ENCODE measurements around the gene IGSF21. TPM values are rescaled to one million over a fixed set of nuclear protein-coding genes. Genes with fewer than 3 reads are reported as not detected.
A peak's percentile ranks its signal among the peaks of the same experiment; 100 is the strongest.

The IGSF21 gene
- total and polyA plus RNA-seq, 2 of the 8 experiments (the other 6 are each of a cell fraction or from before 2014, with no cell fraction given) = 22.5 to 28.5 TPM

DNA sequence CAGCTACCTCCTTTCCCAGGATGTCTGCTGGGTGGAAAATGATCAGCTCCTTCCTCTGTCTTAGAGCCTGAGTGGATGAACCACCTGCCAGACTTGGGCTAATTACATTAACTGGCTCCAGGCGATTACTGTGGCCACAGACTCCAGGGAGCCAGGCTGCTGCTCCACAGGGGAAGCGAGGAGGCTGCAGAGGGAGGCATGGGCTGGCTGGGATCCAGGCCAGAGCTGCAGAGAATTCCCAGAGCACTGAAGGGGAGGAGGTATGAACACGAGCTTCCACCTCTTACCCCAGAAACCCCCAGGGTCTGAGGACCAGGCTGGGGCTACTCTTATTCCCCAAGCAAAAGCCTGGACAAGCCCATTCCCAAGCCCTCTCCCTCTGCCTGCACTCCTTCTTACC is 237.2 kb downstream of the IGSF21 start:
- 70% methylated on average over 3 of the region's 3 CpGs; no CpG with 5 or more reads in 1 of the 2 experiments for WGBS, 2 experiments (ENCODE audit: extremely low coverage in 1 of 2, insufficient coverage in 1 of 2, insufficient read length in 1 of 2, insufficient replicate concordance in 2 of 2, low coverage in 1 of 2, low lambda C conversion rate in 2 of 2, missing lambda C conversion rate in 1 of 2)
- DNase-seq (ENCODE audit: low read depth in 1 of 2, low spot score in 2 of 2) (no peak), FAIRE-seq (no peak)
- Histone ChIP-seq H3K4me1 (replicated peaks in 1 of 4; ENCODE audit: control insufficient read depth in 3 of 4, insufficient read depth in 4 of 4, low read length in 3 of 4) (peaks cover 0 to 4% (median 3%) of the 10 kb centered on the region in 4 experiments; a peak in 2 of 7 replicates), H2AK5ac (ENCODE audit: low read depth, low read length) (no peak overlapping the region), H3K27me3 (replicated peaks in 1 of 4; ENCODE audit: control insufficient read depth in 3 of 4, extremely low read depth in 1 of 4, insufficient read depth in 3 of 4, low read length in 3 of 4) (peaks cover 0 to 2% (median 0%) of the 10 kb centered on the region in 4 experiments; a peak in 2 of 7 replicates), H3K4ac (replicated peaks; ENCODE audit: insufficient read length, low read depth, low read length) (no peak overlapping the region), H3K4me3 (ENCODE audit: extremely low read depth in 1 of 4, insufficient read depth in 2 of 4, low read depth in 3 of 4, low read length in 4 of 4) (no peak overlapping the region), H2AFZ (ENCODE audit: low read length) (no peak overlapping the region), H2BK120ac (replicated peaks; ENCODE audit: low read depth, low read length) (no peak overlapping the region), H2BK20ac (ENCODE audit: low read length) (no peak overlapping the region), H3K14ac (ENCODE audit: insufficient read length) (no peak overlapping the region), H4K5ac (ENCODE audit: insufficient read length, low read depth, low read length) (no peak overlapping the region), H3K9me3 (ENCODE audit: insufficient read depth in 2 of 2, low read depth in 1 of 2, low read length in 1 of 2) (no peaks in the 10 kb centered on the region), H3K4me2 (ENCODE audit: insufficient read depth in 1 of 2, low read depth in 2 of 2, low read length in 2 of 2) (no peak overlapping the region), H4K20me1 (replicated peaks in 1 of 2; ENCODE audit: control insufficient read depth in 1 of 2, insufficient read depth in 2 of 2, low read length in 2 of 2) (no peaks in the 10 kb centered on the region), H3K79me1 (ENCODE audit: low read depth, low read length) (no peaks in the 10 kb centered on the region), H3K18ac (ENCODE audit: extremely low read depth, low read length) (no peak overlapping the region), H4K91ac (replicated peaks; ENCODE audit: insufficient read length, low read length) (no peak overlapping the region), H3K23ac (ENCODE audit: insufficient read length) (no peak overlapping the region), H2BK5ac (ENCODE audit: low read depth, low read length) (no peak overlapping the region), H3K27ac (ENCODE audit: low read depth, low read length) (no peak overlapping the region), H2BK12ac (ENCODE audit: low read depth, low read length) (no peak overlapping the region), H3K56ac (replicated peaks; ENCODE audit: insufficient read length, low read depth, low read length) (no peak overlapping the region), H3K36me3 (ENCODE audit: control insufficient read depth in 2 of 4, insufficient read depth in 4 of 4, low read length in 3 of 4) (no peaks in the 10 kb centered on the region), H3K9ac (replicated peaks in 1 of 4; ENCODE audit: extremely low read depth in 1 of 4, low read depth in 3 of 4, low read length in 3 of 4) (no peak overlapping the region), H4K8ac (ENCODE audit: extremely low read depth, insufficient read depth, low read length) (0 out of 2 replicates have a peak overlapping the region, but pooled peaks have one; percentile 5), H2BK15ac (ENCODE audit: low read length) (no peak overlapping the region), H3K23me2 (ENCODE audit: low read depth, low read length) (no peaks in the 10 kb centered on the region), H3K79me2 (ENCODE audit: control insufficient read depth in 1 of 2, insufficient read depth in 2 of 2, low read length in 2 of 2) (no peaks in the 10 kb centered on the region)
- ChIA-PET POLR2A (ENCODE audit: partially characterized antibody) (interaction anchor here (1.0 to 1.3 kb wide), 2 partner anchors 10 to 12 kb away, joined by 3 to 4 read pairs; no protein-coding TSS in a partner anchor), CTCF (ENCODE audit: partially characterized antibody) (interaction anchor here (0.8 to 4.2 kb wide), 9 partner anchors 10 to 244 kb away, joined by 3 to 15 read pairs (median 4); no protein-coding TSS in a partner anchor)
- no peak for TF ChIP-seq SIX5 (IDR thresholded peaks at IDR 0.05; ENCODE audit: low read depth, low read length)
- TF ChIP-seq E2F6 (IDR thresholded peaks at IDR 0.05) = no peak
- TF ChIP-seq MAFK (IDR thresholded peaks at IDR 0.05; ENCODE audit: low read depth, low read length) = no peak
- TF ChIP-seq RAD21 (IDR thresholded peaks at IDR 0.05 in 1 of 2, conservative IDR thresholded peaks at IDR 0.05 in 1 of 2; ENCODE audit: low read depth in 2 of 2, low read length in 2 of 2) = no peak
- no peak for TF ChIP-seq SUZ12 (IDR thresholded peaks at IDR 0.05; ENCODE audit: low read length)
- TF ChIP-seq POU5F1 (IDR thresholded peaks at IDR 0.05; ENCODE audit: low read depth, low read length) = no peak
- no peak for TF ChIP-seq TEAD4 (IDR thresholded peaks at IDR 0.05; ENCODE audit: low read depth, low read length)
- no peak for TF ChIP-seq TBP (IDR thresholded peaks at IDR 0.05; ENCODE audit: low read depth, low read length)
- no peak for TF ChIP-seq GABPA (IDR thresholded peaks at IDR 0.05; ENCODE audit: borderline replicate concordance, insufficient read depth, low read length)
